ENCODE results near the gene NOC4L. TPM values are rescaled to one million over a fixed set of nuclear protein-coding genes. Genes with fewer than 3 reads are reported as not detected.

The NOC4L gene
- total and polyA plus RNA-seq, 12 donors: 7.4 to 22.2 (median 9.5) TPM

- Histone ChIP-seq H3K27me3 (no peaks in the 10 kb centered on the region), H3K27ac (no peak overlapping the region), H3K9me3 (peaks cover 0 to 12% (median 7%) of the 10 kb centered on the region in 11 donors), H3K4me3 (no peak overlapping the region), H3K36me3 (peaks cover 0 to 57% (median 38%) of the 10 kb centered on the region in 9 donors), H3K4me1 (no peaks in the 10 kb centered on the region)
- WGBS, 2 donors: 97 to 98% methylated on average over 3 of the region's 3 CpGs
- no peak for ATAC-seq
- no peak for DNase-seq
- TF ChIP-seq CTCF (IDR thresholded peaks at IDR 0.05): no peak
- intact Hi-C loops (cut with DNase I): no loop called here
These were observed 15.2 kb upstream of the NOC4L start for GRCh38 chr12:132129007-132129406.

DNA sequence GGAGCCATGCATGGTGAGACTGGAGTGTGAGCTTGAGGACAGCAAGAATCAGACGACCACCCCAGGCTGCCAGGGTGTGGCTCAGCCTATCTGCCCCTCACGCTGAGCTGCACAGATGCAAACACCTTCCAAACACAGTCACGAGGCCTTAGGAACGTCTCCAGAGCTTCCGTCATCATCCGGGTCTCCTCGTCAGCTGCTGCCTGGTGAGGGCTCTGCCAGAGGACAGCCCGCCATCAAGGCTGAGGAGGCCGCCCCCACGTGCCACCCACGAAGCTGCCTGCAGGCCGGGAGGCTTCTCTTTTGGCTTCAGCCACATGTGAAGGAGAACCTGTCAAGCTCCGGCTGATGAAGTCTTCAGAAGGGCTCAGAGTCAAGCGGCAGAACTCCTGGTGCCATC, 13.6 kb upstream of the NOC4L start:
- ATAC-seq (no peak), DNase-seq (no peak)
- no peak for TF ChIP-seq CTCF (IDR thresholded peaks at IDR 0.05)
- intact Hi-C loops (cut with DNase I): no loop called here
- H3K9me3 ChIP-seq: peaks cover 0 to 12% (median 7%) of the 10 kb centered on the region in 11 donors
- H3K4me3 ChIP-seq: no peak overlapping the region
- H3K27ac ChIP-seq: no peak overlapping the region
- no peaks in the 10 kb centered on the region for H3K4me1 ChIP-seq
- WGBS, 2 donors: 93 to 95% methylated on average over 14 of the region's 14 CpGs
- no peaks in the 10 kb centered on the region for H3K27me3 ChIP-seq
- peaks cover 0 to 40% (median 24%) of the 10 kb centered on the region in 9 donors for H3K36me3 ChIP-seq

- 97% methylated on average over 14 of the region's 14 CpGs for WGBS, 2 donors
- H3K27me3 ChIP-seq: no peaks in the 10 kb centered on the region
- peaks cover 0 to 35% (median 18%) of the 10 kb centered on the region in 9 donors for H3K36me3 ChIP-seq
- H3K4me3 ChIP-seq: no peak overlapping the region
- no peak for TF ChIP-seq CTCF (IDR thresholded peaks at IDR 0.05)
- no peak overlapping the region for H3K27ac ChIP-seq
- no peak for DNase-seq
- H3K4me1 ChIP-seq: no peaks in the 10 kb centered on the region
- intact Hi-C loops (cut with DNase I): no loop called here
- ATAC-seq: no peak
- peaks cover 0 to 12% (median 7%) of the 10 kb centered on the region in 11 donors for H3K9me3 ChIP-seq
These were observed 13.0 kb upstream of the NOC4L start for GRCh38 chr12:132131229-132131628.

GRCh38 chr12:132131952-132132351, 12.3 kb upstream of the NOC4L start:
- 93 to 94% methylated on average over 14 of the region's 14 CpGs for WGBS, 2 donors
- Histone ChIP-seq H3K9me3 (peaks cover 0 to 12% (median 7%) of the 10 kb centered on the region in 11 donors), H3K27me3 (no peaks in the 10 kb centered on the region), H3K4me1 (no peaks in the 10 kb centered on the region), H3K27ac (no peak overlapping the region), H3K36me3 (peaks cover 0 to 28% (median 11%) of the 10 kb centered on the region in 9 donors), H3K4me3 (no peak overlapping the region)
- DNase-seq: no peak
- TF ChIP-seq CTCF (IDR thresholded peaks at IDR 0.05): no peak
- peak in 1 of 8 donors; percentile 11 for ATAC-seq
- intact Hi-C loops (cut with DNase I): no loop called here
